ENCODE measurements around the gene ZNF408.

ZNF408 gene

GRCh38 chr11:46700241-46701077 is at the start of gene ZNF408, which contains the start of gene ARHGAP1:
Gene ZNF408 (plus strand): TSS chr11:46701031. CDS start chr11:46701048, 17 bp downstream.
Gene ARHGAP1 (minus strand): TSS chr11:46700619. CDS start chr11:46696107, 4,512 bp downstream.
- peak; percentile 99 to 100 (median 99) for DNase-seq

- DNase-seq: no peak
Measured at GRCh38 chr11:46655631-46656030, 45.2 kb upstream of the ZNF408 start.

- DNase-seq: no peak
Measured at GRCh38 chr11:46657186-46657585, 43.6 kb upstream of the ZNF408 start.

- no peak for DNase-seq
Measured at GRCh38 chr11:46658259-46658658, 42.6 kb upstream of the ZNF408 start.

- DNase-seq: peak; percentile 21 to 34 (median 27)
Measured at GRCh38 chr11:46659908-46660307, 40.9 kb upstream of the ZNF408 start.

GRCh38 chr11:46661836-46662235 is 39.0 kb upstream of the ZNF408 start:
- DNase-seq: no peak

- no peak for DNase-seq
Measured at GRCh38 chr11:46662366-46662765, 38.5 kb upstream of the ZNF408 start.

- DNase-seq: no peak
Measured at GRCh38 chr11:46663277-46663940, 37.4 kb upstream of the ZNF408 start.

- DNase-seq: no peak
Measured at GRCh38 chr11:46664612-46665011, 36.2 kb upstream of the ZNF408 start.

GRCh38 chr11:46665356-46665755 is 35.5 kb upstream of the ZNF408 start:
- DNase-seq: no peak

GRCh38 chr11:46666516-46666915 is 34.3 kb upstream of the ZNF408 start:
- no peak for DNase-seq

- DNase-seq: no peak
Measured at GRCh38 chr11:46667043-46667481, 33.8 kb upstream of the ZNF408 start.

GRCh38 chr11:46668480-46669085 is 32.2 kb upstream of the ZNF408 start:
- no peak for DNase-seq

GRCh38 chr11:46669711-46670139 is 31.1 kb upstream of the ZNF408 start:
- DNase-seq: peak; percentile 26 to 35 (median 26)

GRCh38 chr11:46670521-46670920 is 30.3 kb upstream of the ZNF408 start:
- DNase-seq: peak in 1 of 3 donors; percentile 3

GRCh38 chr11:46671958-46672315 is 28.9 kb upstream of the ZNF408 start:
- no peak for DNase-seq

GRCh38 chr11:46672381-46672839 is 28.4 kb upstream of the ZNF408 start:
- peak in 1 of 3 donors; percentile 6 for DNase-seq

GRCh38 chr11:46673713-46674462 is 26.9 kb upstream of the ZNF408 start:
- no peak for DNase-seq

- peak; percentile 23 to 32 (median 25) for DNase-seq
Measured at GRCh38 chr11:46674463-46675287, 26.2 kb upstream of the ZNF408 start.

GRCh38 chr11:46675288-46675851 is 25.5 kb upstream of the ZNF408 start:
- DNase-seq: peak; percentile 54 to 79 (median 56)

- no peak for DNase-seq
Measured at GRCh38 chr11:46675949-46676348, 24.9 kb upstream of the ZNF408 start.
